Effector CD4-positive, alpha-beta T cell (primary cell): Measurements from ENCODE around the gene GPATCH11.

Source experiments
- DNase-seq: peaks from one replicate; pipeline ENCODE4 v3.0.0-alpha.2; 2020
- total RNA-seq: gene quantifications from one replicate; lab custom pipeline; 2026; lab: John Stamatoyannopoulos, UW

GPATCH11 gene
- total RNA-seq, result 25.7 reads per million, percentile 52 among the genes with 10 or more reads in this experiment

- peak; percentile 88 for DNase-seq
Measured at GRCh38 chr2:37083873-37084794, at the start of gene GPATCH11, which contains the start of gene HEATR5B. TSS of gene GPATCH11 (plus strand) at chr2:37084518. CDS start at chr2:37088382, 3,864 bp downstream. TSS of gene HEATR5B (minus strand) at chr2:37084372. CDS start at chr2:37083414, 958 bp downstream.

- DNase-seq, result no peak
Measured at GRCh38 chr2:37037771-37038170, 46.5 kb upstream of the GPATCH11 start.

GRCh38 chr2:37039580-37039979 is 44.7 kb upstream of the GPATCH11 start:
- DNase-seq, result no peak

DNA sequence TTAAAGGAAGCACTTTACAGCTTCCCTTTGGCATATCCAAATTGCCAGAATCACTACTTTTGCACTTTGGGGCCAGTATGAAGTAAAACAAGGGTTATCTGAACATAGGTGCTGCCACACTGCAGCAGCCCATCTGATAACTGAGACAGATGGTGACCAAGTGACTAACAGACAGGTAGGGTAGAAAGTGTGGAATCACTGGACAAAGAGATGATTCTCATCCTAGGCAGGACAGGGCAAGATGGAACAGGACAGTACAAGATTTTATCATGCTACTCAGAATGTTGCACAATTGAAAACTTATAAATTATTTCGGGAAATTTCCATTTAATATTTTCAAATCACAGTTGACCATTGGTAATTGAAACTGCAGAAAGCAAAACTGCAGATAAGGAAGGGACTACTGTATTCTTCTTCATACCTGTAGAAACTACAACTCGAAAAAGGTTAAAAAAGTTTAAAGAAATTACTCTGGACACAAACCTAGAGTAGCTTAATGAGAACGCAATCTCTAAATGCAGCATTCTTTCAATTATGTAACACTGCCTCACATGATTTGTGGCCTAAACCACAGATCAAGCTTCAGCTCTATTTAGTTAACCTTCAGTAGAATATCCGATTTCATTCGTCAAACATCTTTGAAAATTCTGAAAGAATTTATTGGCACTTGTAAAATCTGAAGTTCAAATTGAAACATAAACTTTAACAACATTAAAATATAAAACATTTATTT is 31.6 kb upstream of the GPATCH11 start:
- DNase-seq, result no peak

GRCh38 chr2:37059841-37060240 is 24.5 kb upstream of the GPATCH11 start:
- DNase-seq, result no peak

GRCh38 chr2:37060446-37060845 is 23.9 kb upstream of the GPATCH11 start:
- DNase-seq, result no peak

DNA sequence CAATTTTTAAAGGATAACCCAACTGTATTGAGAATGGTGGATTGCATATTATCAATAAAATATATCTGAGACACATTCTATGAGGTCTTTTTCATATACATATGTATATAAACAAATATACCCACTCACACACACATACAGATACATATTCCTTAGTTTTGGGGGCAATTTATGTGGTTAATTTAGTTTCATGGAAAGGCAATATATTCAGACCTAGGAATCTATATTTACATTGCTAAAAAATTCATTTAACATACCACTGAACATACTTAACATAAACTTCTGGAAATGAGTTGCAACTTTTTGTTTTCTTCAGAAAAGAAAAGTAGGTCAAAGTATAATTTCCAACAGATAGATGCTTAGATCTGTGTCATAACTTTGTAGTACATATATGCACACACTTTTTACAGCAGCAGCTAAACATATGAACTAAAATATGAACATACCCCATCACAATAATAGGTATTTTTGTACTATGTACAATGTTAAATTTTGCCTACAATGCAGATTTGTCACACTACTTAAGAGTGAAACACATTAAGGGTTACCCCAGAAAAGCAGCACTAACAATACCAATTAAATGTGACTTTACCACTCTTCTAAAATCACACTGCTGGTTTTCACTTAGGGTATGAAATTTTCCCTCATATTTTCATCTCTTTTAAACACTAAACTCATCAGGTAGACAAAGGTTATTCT is 23.2 kb upstream of the GPATCH11 start:
- DNase-seq, result no peak

- DNase-seq, result no peak
Measured at GRCh38 chr2:37061776-37062175, 22.5 kb upstream of the GPATCH11 start.

DNA sequence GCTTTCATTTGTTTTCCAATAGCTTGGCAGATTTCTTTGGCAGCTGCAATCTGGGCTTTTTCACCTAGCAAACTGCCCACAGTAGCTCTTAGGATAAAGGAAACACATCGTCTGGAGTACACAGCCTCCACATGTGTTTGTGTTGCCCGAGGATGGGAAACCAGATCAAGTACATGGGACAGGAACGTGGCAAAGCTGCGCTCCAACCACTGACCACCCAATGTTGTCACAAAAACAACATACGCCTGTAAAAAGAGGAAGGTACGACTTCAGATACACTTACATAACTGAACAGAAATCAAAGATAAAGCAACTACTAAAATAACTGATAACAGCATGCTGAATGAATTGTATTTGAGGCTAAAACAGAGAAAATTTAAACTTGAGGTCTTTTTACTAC is 15.6 kb upstream of the GPATCH11 start:
- no peak for DNase-seq

GRCh38 chr2:37070931-37071330 is 13.4 kb upstream of the GPATCH11 start:
- no peak for DNase-seq

DNA sequence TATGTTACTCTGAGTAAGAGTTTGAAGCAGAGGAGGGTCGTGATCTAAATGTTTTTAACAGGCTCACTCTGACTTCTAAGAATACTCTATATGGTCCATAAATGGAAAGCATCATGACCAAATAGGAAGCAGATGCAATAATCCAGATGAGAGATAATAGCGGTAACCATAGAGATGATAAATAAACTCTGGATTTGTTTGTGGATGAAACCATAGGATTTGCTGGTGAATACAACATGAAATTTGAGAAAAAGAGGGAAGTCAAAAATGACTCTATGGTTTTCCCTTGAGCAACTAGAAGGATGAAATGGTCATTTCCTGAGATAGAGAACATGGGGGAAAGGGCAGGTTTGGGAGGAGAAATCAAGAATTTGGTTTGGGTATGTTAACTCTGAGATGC is 4.1 kb upstream of the GPATCH11 start:
- no peak for DNase-seq

DNA sequence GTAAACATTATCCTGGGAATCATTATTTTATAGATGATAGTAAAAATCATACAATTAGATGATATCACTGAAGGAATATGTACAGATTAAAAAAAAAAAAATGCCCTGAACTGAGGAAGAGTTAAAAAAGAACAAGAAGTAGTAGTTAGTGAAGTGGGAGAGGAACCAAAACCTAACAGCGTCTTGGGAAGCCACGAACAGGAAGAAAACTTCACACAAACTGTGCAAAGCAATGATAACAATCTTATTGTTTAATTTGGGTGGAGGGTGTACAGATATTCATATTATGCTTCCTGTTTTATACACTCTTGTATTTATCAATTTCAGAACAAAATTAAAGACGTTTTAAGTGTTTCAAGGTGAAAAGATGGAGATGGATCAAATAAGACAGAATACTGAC is 3.6 kb upstream of the GPATCH11 start:
- no peak for DNase-seq

DNA sequence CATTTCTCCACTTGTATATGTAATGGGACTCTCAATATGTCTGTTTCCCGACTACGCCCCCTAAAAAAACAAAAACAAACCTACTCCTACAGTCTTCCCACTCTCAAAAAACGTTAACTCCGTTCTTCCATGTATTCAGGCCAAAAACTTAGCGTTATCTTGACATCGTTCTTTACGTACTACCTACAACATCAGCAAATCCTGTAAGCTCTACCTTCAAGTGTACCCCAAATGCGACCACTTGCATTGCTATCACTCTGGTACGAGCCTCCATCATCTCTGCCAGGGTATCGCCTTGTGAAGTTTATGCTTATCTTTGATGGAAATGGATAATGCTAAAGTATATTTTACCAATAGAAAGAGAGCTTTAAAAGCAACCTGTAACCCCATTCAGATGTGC is 479 bp downstream of the GPATCH11 start:
- DNase-seq, result no peak

GRCh38 chr2:37085731-37086147 is 1.4 kb downstream of the GPATCH11 start:
- DNase-seq, result no peak

- no peak for DNase-seq
Measured at GRCh38 chr2:37090019-37090477, 5.7 kb downstream of the GPATCH11 start.

GRCh38 chr2:37091873-37092272 is 7.6 kb downstream of the GPATCH11 start:
- no peak for DNase-seq

- DNase-seq, result no peak
Measured at GRCh38 chr2:37096568-37096967, 12.2 kb downstream of the GPATCH11 start.

DNA sequence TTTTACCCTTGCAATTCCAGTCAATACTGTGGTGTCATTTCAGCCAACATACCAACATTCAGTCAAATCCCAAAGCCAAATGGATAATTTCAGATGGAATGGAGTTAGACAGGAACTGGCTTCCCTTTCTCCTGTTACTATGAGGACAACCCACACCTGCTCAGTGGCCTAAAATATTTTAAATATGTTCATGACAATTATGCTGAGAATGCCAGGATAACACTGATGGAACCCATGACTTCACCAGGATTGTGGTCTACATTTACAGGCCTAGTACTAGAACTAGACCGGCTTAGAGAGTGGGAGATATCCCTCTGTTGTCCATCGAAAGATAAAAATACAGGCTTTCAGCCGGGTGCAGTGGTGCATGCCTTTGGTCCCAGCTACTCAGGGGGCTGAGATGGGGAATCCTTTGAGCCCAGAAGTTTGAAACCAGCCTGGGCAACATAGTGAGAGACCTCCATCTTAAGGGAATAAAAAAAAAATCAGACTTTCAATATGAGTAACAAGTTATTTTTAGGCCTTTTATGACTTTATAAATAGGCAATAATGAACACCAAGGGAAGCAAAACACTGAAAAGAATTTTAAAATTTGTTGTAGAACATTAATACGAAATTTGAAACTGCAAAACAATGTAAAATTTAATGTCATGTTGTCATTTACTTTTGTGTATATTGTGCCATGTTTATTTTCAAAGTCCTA is 14.2 kb downstream of the GPATCH11 start:
- no peak for DNase-seq

- no peak for DNase-seq
Measured at GRCh38 chr2:37100054-37100453, 15.7 kb downstream of the GPATCH11 start.

- no peak for DNase-seq
Measured at GRCh38 chr2:37102588-37102987, 18.3 kb downstream of the GPATCH11 start.

- no peak for DNase-seq
Measured at GRCh38 chr2:37104178-37104577, 19.9 kb downstream of the GPATCH11 start.

GRCh38 chr2:37105150-37105549 is 20.8 kb downstream of the GPATCH11 start:
- DNase-seq, result no peak
